Smooth muscle cell (in vitro differentiated cells): ENCODE results near the gene GGT5. TPM values are rescaled to one million over a fixed set of nuclear protein-coding genes. Genes with fewer than 3 reads are reported as not detected.
A peak's percentile ranks its signal among the peaks of the same experiment; 100 is the strongest.

Experiments used
- DNase-seq: peaks from one replicate; lab custom pipeline; 2025; ENCODE audit not compliant: unreplicated experiment; lab: John Stamatoyannopoulos, UW
- H2AFZ ChIP-seq: fragments of 200-600 bp; sonication (generic); 2 replicates; pipeline ENCODE4 v1.6.0; 2016; ENCODE audit warnings: antibody characterized with exemption, low read depth, mild to moderate bottlenecking
- H3F3A ChIP-seq: fragments of 200-600 bp; sonication (generic); 2 replicates; pipeline ENCODE4 v1.6.0; 2017; ENCODE audit warnings: antibody characterized with exemption, low read depth
- H3K27ac ChIP-seq: fragments of 200-600 bp; sonication (generic); 2 replicates; pipeline ENCODE4 v1.5.1; 2016; ENCODE audit warnings: low read depth, mild to moderate bottlenecking
- H3K27me3 ChIP-seq: fragments of 200-600 bp; sonication (generic); 2 replicates; pipeline ENCODE4 v1.6.1; 2016; ENCODE audit warnings: low read depth, mild to moderate bottlenecking
- H3K36me3 ChIP-seq: fragments of 200-600 bp; sonication (generic); 2 replicates; pipeline ENCODE4 v1.5.1; 2016; ENCODE audit warnings: low read depth
- H3K4me1 ChIP-seq: fragments of 200-600 bp; sonication (generic); 2 replicates; pipeline ENCODE4 v1.5.1; 2016; ENCODE audit warnings: low read depth
- H3K4me2 ChIP-seq: fragments of 200-600 bp; sonication (generic); 2 replicates; pipeline ENCODE4 v1.6.0; 2016; ENCODE audit warnings: mild to moderate bottlenecking
- H3K4me3 ChIP-seq: fragments of 200-600 bp; sonication (generic); 2 replicates; pipeline ENCODE4 v1.5.1; 2016; ENCODE audit warnings: mild to moderate bottlenecking
- H3K79me2 ChIP-seq: fragments of 200-600 bp; sonication (generic); 2 replicates; pipeline ENCODE4 v1.6.0; 2016; ENCODE audit warnings: low read depth, mild to moderate bottlenecking
- H3K9ac ChIP-seq: fragments of 200-600 bp; sonication (generic); 2 replicates; pipeline ENCODE4 v1.6.0; 2016; ENCODE audit warnings: low read depth
- H3K9me3 ChIP-seq: fragments of 200-600 bp; sonication (generic); replicated peaks from 2 replicates; pipeline ENCODE4 v1.5.1; 2016; ENCODE audit warnings: low read depth
- H4K20me1 ChIP-seq: fragments of 200-600 bp; sonication (generic); 2 replicates; pipeline ENCODE4 v1.6.0; 2016; ENCODE audit warnings: low read depth
- CTCF ChIP-seq: fragments of 200-600 bp; sonication (generic); IDR thresholded peaks from 2 replicates; pipeline ENCODE4 v1.5.1; 2017; ENCODE audit warnings: borderline replicate concordance, mild to moderate bottlenecking, antibody characterized with exemption; ENCODE audit not compliant: insufficient read depth, poor library complexity, severe bottlenecking
- WGBS: methylation state at CpG from one replicate; pipeline ENCODE4 v1.1.7; 2016; ENCODE audit warnings: low lambda C conversion rate; 5-methylcytosine and 5-hydroxymethylcytosine counted together
- polyA plus RNA-seq: library from polyadenylated mRNA; unstranded; fragments of >200 nt; fragmentation: Nextera tagmentation; extraction: Ambion mirVana; gene quantifications from 2 replicates; pipeline ENCODE4 v1.2.1, GENCODE V29; 2016
- total RNA-seq: library from RNA; depleted of rRNA; stranded (reverse); fragments of >200 nt; gene quantifications from 2 replicates; pipeline ENCODE4 v1.2.3, GENCODE V29; 2014

Gene GGT5
- total and polyA plus RNA-seq, 2 experiments from 2014 or later, result 3.7 to 12.8 TPM

GRCh38 chr22:24209687-24210086 lies 35.2 kb downstream of the GGT5 start:
- no peak overlapping the region for H3K4me2 ChIP-seq
- no peak overlapping the region for H2AFZ ChIP-seq
- H4K20me1 ChIP-seq, result no peaks in the 10 kb centered on the region
- H3K36me3 ChIP-seq, result no peaks in the 10 kb centered on the region
- no peaks in the 10 kb centered on the region for H3K79me2 ChIP-seq
- no peaks in the 10 kb centered on the region for H3K27me3 ChIP-seq
- H3K9me3 ChIP-seq, result no peaks in the 10 kb centered on the region
- WGBS, result 65% methylated on average over 4 of the region's 4 CpGs
- peak overlapping the region; percentile 14 for H3K27ac ChIP-seq
- no peak overlapping the region for H3K4me3 ChIP-seq
- peaks cover 4% of the 10 kb centered on the region for H3K4me1 ChIP-seq
- TF ChIP-seq CTCF, result no peak
- peaks cover 24% of the 10 kb centered on the region for H3F3A ChIP-seq
- DNase-seq, result no peak
- no peak overlapping the region for H3K9ac ChIP-seq

- peak overlapping the region; percentile 14 for H3K27ac ChIP-seq
- no peaks in the 10 kb centered on the region for H3K79me2 ChIP-seq
- H4K20me1 ChIP-seq, result no peaks in the 10 kb centered on the region
- TF ChIP-seq CTCF, result no peak
- H3F3A ChIP-seq, result peaks cover 24% of the 10 kb centered on the region
- no peaks in the 10 kb centered on the region for H3K36me3 ChIP-seq
- H3K9ac ChIP-seq, result no peak overlapping the region
- H2AFZ ChIP-seq, result no peak overlapping the region
- H3K27me3 ChIP-seq, result no peaks in the 10 kb centered on the region
- peaks cover 4% of the 10 kb centered on the region for H3K4me1 ChIP-seq
- 79% methylated on average over 3 of the region's 3 CpGs for WGBS
- no peak overlapping the region for H3K4me2 ChIP-seq
- no peak overlapping the region for H3K4me3 ChIP-seq
- H3K9me3 ChIP-seq, result no peaks in the 10 kb centered on the region
- DNase-seq, result no peak
Measured at GRCh38 chr22:24209016-24209415, 35.9 kb downstream of the GGT5 start.

- Histone ChIP-seq H3K27ac (peak overlapping the region; percentile 86), H4K20me1 (no peaks in the 10 kb centered on the region), H3K36me3 (no peaks in the 10 kb centered on the region), H3K4me1 (peaks cover 4% of the 10 kb centered on the region), H3K4me3 (no peak overlapping the region), H3K27me3 (no peaks in the 10 kb centered on the region), H3K9ac (no peak overlapping the region), H3K9me3 (no peaks in the 10 kb centered on the region), H2AFZ (no peak overlapping the region), H3K4me2 (peak overlapping the region; percentile 34), H3K79me2 (no peaks in the 10 kb centered on the region), H3F3A (peaks cover 24% of the 10 kb centered on the region)
- no peak for DNase-seq
- 0% methylated on average over 2 of the region's 2 CpGs for WGBS
- no peak for TF ChIP-seq CTCF
Measured at GRCh38 chr22:24208012-24208749, 36.7 kb downstream of the GGT5 start.
